GM21360 (cell line): Measurements from ENCODE around the gene SPRING1.

Experiments
- ATAC-seq: cut with Tn5 transposase; IDR thresholded peaks from one replicate; pipeline ENCODE4 v1.9.1; 2021; ENCODE audit warnings: mild to moderate bottlenecking, moderate library complexity; ENCODE audit not compliant: unreplicated experiment

Gene SPRING1

DNA sequence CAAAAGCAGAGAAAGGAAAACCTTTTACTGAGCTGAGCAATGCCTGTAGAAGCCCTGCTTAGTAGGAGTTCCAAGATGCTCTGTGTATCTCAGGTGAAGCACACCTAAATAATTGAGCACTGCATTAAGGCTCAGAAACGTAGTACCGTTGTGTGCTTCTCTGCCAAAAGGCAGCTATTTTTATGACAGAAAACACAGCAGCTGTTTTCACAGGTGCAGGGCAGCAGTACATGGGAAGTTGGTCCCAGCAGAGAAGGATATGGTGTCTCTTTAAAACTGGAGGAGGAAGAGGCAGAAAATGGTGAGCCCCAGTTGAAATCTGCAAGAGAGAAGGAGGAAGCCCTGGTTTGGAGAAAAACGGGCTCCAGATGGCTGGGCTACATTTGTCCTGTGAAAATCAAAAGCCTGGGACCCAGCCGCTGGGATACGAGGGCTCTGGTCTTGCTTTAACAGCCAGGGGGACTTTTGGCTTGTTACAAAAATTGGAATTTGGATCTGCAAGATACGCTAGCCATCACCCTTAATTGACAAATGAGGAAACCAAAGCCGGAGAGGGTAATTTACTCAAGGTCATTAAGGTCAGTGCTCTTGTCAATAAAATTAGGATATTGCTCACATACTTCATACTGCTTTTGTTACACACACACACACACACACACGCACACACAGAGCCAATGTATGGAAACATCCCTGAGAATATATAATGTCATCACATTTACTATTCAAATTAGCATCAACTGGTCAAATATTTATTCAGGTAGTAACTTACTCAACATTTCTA is 27.3 kb downstream of the SPRING1 start:
- no peak for ATAC-seq

GRCh38 chr12:116709768-116710167 is 28.1 kb downstream of the SPRING1 start:
- no peak for ATAC-seq

- ATAC-seq: no peak
Observed at GRCh38 chr12:116708826-116709756, 28.8 kb downstream of the SPRING1 start.

- ATAC-seq: no peak
Observed at GRCh38 chr12:116707751-116708150, 30.1 kb downstream of the SPRING1 start.

GRCh38 chr12:116703214-116703795 is 34.6 kb downstream of the SPRING1 start:
- ATAC-seq: no peak

DNA sequence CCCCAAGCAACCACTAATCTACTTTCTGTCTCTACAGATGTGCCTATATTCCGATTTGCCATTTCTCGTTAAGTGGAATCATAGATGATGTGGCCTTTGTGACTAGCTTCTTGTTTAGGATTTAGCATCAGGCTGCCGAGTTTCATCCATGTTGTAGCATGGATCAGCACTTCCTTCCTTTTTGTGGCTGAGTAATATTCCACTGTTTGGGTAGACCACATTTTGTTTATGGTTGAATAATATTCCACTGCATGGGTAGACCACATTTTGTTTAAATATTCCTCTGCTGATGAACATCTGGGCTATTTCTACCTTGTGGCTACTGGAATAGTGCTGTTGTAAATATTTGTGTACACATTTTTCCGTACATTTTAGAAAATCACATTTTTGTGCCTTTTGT is 36.4 kb downstream of the SPRING1 start:
- no peak for ATAC-seq

DNA sequence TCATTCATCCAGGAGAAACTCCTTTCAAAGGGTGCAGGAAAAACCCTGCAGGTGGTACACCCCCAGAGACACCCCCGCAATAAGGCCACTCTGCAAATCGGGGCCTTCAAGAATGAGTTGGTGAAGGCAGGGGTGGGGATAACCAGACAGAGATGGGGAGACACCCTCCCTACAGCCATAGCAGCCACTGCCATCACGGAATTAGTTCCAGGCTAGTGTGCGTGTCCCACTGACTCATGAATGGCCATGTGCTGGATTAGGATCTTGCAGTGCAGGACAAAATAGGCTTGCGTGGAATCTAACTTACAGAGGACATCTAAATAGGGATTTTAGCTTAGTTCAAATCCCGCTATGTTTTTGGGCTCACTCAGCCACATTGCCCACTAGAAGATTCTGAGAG is 37.8 kb downstream of the SPRING1 start:
- ATAC-seq: no peak

- ATAC-seq: no peak
Observed at GRCh38 chr12:116698554-116699075, 39.3 kb downstream of the SPRING1 start.

GRCh38 chr12:116698116-116698515 is 39.8 kb downstream of the SPRING1 start:
- no peak for ATAC-seq

GRCh38 chr12:116697716-116698115 is 40.2 kb downstream of the SPRING1 start:
- no peak for ATAC-seq

GRCh38 chr12:116697305-116697704 is 40.6 kb downstream of the SPRING1 start:
- no peak for ATAC-seq

DNA sequence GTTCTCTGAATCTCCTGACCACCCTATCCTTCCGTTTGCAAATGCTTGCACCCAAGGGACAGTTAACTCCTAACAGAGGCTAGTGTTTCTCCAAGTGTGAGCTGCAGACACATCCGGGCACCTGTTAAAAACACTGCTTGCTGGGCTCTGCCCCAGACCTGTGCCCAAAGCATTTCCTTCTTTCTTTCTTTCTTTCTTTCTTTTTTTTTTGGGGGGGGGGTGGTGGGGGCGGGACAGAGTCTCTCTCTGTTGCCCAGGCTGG is 42.5 kb downstream of the SPRING1 start:
- ATAC-seq: no peak

GRCh38 chr12:116694653-116695463 is 43.0 kb downstream of the SPRING1 start:
- no peak for ATAC-seq

DNA sequence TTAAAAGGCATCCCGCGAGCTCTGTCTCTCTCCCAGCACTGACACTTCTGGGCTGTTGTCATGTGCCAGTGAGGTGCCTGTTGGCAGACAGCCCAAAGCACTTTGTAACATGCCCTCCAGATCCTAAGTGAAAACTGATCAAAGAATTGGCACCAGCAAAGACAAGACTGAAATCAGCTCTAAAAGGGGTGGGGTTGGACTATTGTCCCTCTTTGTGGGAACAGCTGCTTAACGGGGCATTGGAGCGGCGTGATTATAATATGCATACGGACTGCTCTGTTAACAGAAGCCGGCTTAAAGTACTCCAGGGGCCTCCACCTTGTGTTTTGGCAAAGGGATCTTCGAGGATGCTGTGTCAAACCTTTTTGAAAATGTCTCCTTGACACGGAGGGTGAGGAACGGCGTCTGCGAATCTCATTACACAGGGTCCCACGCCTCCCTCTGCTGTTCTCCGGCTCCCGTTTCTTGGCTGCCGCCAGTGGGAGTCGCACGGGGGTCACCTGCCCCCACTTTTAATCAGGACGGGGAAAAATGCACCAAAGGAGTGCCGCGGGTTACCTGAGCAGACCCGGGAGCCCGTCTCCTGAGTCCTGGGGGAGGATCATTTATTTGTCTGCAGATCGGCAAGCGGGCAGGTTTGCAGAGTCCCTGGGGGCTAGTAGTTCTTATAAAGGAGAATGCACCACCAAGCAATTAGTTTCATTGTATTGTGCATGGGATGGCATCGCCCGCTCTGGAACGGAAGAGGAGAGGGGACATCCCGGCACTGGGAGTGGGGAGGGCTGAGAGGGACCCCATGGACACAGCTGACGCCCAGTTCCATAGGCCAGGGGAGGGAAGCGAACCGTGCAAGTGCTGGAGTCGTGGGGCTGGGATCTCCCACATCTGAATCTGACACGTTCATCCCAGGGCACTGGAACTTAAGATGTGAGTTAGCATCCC is 44.3 kb downstream of the SPRING1 start:
- no peak for ATAC-seq

DNA sequence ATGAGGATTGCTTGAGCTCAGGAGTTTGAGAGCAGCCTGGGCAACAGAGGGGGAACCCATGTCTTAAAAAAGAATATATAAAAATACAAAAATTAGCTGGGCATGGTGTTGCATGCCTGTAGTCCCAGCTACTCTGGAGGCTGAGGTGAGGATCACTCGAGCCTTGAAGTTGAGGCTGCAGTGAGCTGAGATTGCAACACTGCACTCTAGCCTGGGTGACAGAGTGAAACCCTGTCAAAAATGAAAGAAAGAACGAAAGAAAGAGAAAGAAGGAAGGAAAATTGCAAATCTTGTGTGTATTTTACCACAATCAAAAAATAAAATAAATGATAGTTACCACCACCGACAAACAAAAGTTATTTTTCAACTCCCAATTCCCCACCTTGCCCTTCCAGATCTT is 45.3 kb downstream of the SPRING1 start:
- ATAC-seq: no peak

DNA sequence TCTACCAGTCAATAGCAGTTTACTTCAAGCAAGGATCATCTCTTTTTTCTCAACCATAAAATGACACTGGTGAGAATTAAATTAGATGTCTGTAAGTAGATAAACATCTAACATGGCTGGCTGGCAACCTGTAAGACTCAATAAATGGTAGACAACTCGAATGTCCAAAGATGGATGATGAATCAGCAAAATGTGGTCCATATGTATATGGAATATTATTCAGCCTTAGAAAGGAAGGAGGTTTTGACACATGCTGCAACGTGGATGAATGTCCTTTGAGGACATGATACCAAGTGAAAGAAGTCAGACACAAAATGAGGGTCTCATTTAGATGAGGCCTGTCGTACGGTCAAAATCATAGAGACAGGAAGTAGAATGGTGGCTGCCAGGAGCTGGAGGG is 46.2 kb downstream of the SPRING1 start:
- no peak for ATAC-seq

- no peak for ATAC-seq
Observed at GRCh38 chr12:116691205-116691604, 46.7 kb downstream of the SPRING1 start.

GRCh38 chr12:116689979-116690744 is 47.7 kb downstream of the SPRING1 start:
- no peak for ATAC-seq

- ATAC-seq: no peak
Observed at GRCh38 chr12:116689521-116689920, 48.3 kb downstream of the SPRING1 start.
